ENCODE data around the gene HK1.

DNA sequence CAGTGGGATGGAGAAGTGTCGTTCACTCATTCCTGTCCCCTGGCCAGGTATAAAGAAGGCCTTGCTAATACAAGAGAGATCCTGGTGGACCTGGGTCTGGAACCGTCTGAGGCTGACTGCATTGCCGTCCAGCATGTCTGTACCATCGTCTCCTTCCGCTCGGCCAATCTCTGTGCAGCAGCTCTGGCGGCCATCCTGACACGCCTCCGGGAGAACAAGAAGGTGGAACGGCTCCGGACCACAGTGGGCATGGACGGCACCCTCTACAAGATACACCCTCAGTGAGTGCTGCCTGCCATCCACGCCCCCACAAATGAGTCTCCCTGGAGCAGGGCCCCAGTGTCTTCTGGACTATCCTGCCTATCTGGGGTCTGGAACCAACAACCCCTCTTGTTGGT is 31.0 kb upstream of the HK1 start:
- TF ChIP-seq, protein P1, sequence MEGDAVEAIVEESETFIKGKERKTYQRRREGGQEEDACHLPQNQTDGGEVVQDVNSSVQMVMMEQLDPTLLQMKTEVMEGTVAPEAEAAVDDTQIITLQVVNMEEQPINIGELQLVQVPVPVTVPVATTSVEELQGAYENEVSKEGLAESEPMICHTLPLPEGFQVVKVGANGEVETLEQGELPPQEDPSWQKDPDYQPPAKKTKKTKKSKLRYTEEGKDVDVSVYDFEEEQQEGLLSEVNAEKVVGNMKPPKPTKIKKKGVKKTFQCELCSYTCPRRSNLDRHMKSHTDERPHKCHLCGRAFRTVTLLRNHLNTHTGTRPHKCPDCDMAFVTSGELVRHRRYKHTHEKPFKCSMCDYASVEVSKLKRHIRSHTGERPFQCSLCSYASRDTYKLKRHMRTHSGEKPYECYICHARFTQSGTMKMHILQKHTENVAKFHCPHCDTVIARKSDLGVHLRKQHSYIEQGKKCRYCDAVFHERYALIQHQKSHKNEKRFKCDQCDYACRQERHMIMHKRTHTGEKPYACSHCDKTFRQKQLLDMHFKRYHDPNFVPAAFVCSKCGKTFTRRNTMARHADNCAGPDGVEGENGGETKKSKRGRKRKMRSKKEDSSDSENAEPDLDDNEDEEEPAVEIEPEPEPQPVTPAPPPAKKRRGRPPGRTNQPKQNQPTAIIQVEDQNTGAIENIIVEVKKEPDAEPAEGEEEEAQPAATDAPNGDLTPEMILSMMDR (IDR thresholded peaks at IDR 0.05; ENCODE audit: borderline replicate concordance, extremely low read depth, low read length, poor library complexity, severe bottlenecking), result no peak
- TF ChIP-seq EZH2 (IDR thresholded peaks at IDR 0.05; ENCODE audit: borderline replicate concordance, low read depth, low read length, severe bottlenecking), result no peak
